ENCODE data around the gene CFAP46. TPM values are rescaled to one million over a fixed set of nuclear protein-coding genes. Genes with fewer than 3 reads are reported as not detected.

The CFAP46 gene
- total RNA-seq, 1 experiment from 2014 or later, result 3.3 TPM

DNA sequence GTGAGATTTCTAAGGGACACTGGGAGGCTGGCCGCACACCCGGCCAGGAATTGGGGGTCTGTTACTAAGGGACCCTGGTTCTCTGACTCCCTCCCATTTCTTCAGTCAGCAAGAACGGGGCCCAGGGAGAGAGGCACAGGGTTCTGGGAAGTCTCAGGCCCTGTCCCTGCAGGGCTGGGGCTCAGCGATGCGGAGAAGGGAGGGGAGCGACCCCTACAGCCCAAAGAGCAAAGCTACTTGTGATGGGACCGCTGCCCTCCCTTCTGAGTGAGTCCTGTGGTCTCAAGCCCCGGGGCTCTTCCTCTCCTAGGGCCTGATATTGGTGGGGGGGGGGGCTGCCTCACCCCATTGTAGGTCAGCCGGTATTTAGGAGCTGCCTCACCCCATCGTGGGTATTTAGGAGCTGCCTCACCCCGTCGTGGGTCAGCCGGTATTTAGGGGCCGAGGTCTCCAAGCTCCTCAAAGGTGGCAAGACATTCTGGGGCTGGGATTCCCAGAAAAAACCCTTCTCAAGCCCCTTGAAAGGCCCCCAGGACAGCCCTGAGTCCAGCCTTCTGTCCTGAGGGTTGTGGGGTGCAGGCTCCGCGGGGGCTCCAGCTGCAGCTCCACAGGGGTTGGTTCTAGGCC, 139.6 kb downstream of the CFAP46 start:
- no peak overlapping the region for H3K27ac Mint-ChIP-seq

DNA sequence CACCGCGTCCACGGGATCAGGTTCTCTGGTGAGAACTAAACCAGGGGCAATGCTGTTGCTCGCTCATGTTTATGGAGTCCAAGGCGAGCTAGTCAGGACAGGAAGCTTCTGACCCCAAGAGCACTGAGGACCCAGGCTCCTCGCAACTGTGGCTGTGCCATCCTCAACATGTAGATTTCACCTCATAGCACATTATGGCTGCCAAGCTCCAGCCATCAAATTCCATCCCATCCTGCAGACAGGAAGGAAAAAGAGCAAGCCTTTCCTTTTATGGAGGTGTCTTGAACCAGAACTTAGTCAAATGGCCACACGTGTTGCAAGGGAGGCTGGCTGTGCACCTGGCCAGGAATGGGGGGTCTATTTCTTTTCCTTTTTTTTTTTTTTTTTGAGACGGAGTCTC, 140.3 kb downstream of the CFAP46 start:
- ATAC-seq (no peak), DNase-seq (ENCODE audit: low spot score) (no peak)
- TF ChIP-seq GTF2I (CRISPR knock-in tag; conservative IDR thresholded peaks at IDR 0.05) (peak; percentile 82), TP53 (CRISPR knock-in tag; IDR thresholded peaks at IDR 0.05) (no peak)
- no peaks in the 10 kb centered on the region for H3K27me3 Mint-ChIP-seq (ENCODE audit: low read depth)
- H3K4me1 Mint-ChIP-seq, result no peaks in the 10 kb centered on the region
- H3K4me3 Mint-ChIP-seq, result no peak overlapping the region
- H3K36me3 Mint-ChIP-seq, result 0 out of 2 replicates have a peak, but pooled peaks cover 4% of the 10 kb centered on the region
- no peak overlapping the region for H3K27ac Mint-ChIP-seq
- CTCF ChIA-PET, result interaction anchor here (0.6 to 2.0 kb wide), 3 partner anchors 8 to 187 kb away, joined by 5 to 16 read pairs (median 10); no protein-coding TSS in a partner anchor
- 0 out of 2 replicates have a peak, but pooled peaks cover 4% of the 10 kb centered on the region for H3K9me3 Mint-ChIP-seq
- POLR2A ChIA-PET, result no interaction called here

More for the DNA sequence above, 139.6 kb downstream of the CFAP46 start:
- CTCF ChIA-PET, result interaction anchor here (0.6 to 2.0 kb wide), 5 partner anchors 9 to 188 kb away, joined by 3 to 16 read pairs (median 5); no protein-coding TSS in a partner anchor
- Mint-ChIP-seq H3K4me1 (no peaks in the 10 kb centered on the region), H3K27me3 (ENCODE audit: low read depth) (no peaks in the 10 kb centered on the region), H3K4me3 (no peak overlapping the region), H3K36me3 (0 out of 2 replicates have a peak, but pooled peaks cover 4% of the 10 kb centered on the region), H3K9me3 (0 out of 2 replicates have a peak, but pooled peaks cover 4% of the 10 kb centered on the region)
- ATAC-seq (peak; percentile 75), DNase-seq (ENCODE audit: low spot score) (no peak)
- no peak for TF ChIP-seq FOXK1 (CRISPR knock-in tag; IDR thresholded peaks at IDR 0.05)
- TF ChIP-seq, protein P1, sequence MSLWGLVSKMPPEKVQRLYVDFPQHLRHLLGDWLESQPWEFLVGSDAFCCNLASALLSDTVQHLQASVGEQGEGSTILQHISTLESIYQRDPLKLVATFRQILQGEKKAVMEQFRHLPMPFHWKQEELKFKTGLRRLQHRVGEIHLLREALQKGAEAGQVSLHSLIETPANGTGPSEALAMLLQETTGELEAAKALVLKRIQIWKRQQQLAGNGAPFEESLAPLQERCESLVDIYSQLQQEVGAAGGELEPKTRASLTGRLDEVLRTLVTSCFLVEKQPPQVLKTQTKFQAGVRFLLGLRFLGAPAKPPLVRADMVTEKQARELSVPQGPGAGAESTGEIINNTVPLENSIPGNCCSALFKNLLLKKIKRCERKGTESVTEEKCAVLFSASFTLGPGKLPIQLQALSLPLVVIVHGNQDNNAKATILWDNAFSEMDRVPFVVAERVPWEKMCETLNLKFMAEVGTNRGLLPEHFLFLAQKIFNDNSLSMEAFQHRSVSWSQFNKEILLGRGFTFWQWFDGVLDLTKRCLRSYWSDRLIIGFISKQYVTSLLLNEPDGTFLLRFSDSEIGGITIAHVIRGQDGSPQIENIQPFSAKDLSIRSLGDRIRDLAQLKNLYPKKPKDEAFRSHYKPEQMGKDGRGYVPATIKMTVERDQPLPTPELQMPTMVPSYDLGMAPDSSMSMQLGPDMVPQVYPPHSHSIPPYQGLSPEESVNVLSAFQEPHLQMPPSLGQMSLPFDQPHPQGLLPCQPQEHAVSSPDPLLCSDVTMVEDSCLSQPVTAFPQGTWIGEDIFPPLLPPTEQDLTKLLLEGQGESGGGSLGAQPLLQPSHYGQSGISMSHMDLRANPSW (CRISPR knock-in tag; conservative IDR thresholded peaks at IDR 0.05; ENCODE audit: low read depth), result no peak
- TF ChIP-seq TCF7 (CRISPR knock-in tag; IDR thresholded peaks at IDR 0.05; ENCODE audit: low read depth), result no peak
- no peak for TF ChIP-seq ESRRA (CRISPR knock-in tag; IDR thresholded peaks at IDR 0.05; ENCODE audit: borderline replicate concordance)
- TF ChIP-seq, protein P2, sequence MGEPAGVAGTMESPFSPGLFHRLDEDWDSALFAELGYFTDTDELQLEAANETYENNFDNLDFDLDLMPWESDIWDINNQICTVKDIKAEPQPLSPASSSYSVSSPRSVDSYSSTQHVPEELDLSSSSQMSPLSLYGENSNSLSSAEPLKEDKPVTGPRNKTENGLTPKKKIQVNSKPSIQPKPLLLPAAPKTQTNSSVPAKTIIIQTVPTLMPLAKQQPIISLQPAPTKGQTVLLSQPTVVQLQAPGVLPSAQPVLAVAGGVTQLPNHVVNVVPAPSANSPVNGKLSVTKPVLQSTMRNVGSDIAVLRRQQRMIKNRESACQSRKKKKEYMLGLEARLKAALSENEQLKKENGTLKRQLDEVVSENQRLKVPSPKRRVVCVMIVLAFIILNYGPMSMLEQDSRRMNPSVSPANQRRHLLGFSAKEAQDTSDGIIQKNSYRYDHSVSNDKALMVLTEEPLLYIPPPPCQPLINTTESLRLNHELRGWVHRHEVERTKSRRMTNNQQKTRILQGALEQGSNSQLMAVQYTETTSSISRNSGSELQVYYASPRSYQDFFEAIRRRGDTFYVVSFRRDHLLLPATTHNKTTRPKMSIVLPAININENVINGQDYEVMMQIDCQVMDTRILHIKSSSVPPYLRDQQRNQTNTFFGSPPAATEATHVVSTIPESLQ (CRISPR knock-in tag; IDR thresholded peaks at IDR 0.05), result no peak
- no peak for TF ChIP-seq ETV6 (CRISPR knock-in tag; IDR thresholded peaks at IDR 0.05)
- TF ChIP-seq CBFB (CRISPR knock-in tag; IDR thresholded peaks at IDR 0.05; ENCODE audit: low read depth), result no peak
- no peak for TF ChIP-seq EMX1 (CRISPR knock-in tag; IDR thresholded peaks at IDR 0.05)
- TF ChIP-seq IRF2 (CRISPR knock-in tag; IDR thresholded peaks at IDR 0.05; ENCODE audit: borderline replicate concordance, low read depth), result no peak
- TF ChIP-seq, protein P3, sequence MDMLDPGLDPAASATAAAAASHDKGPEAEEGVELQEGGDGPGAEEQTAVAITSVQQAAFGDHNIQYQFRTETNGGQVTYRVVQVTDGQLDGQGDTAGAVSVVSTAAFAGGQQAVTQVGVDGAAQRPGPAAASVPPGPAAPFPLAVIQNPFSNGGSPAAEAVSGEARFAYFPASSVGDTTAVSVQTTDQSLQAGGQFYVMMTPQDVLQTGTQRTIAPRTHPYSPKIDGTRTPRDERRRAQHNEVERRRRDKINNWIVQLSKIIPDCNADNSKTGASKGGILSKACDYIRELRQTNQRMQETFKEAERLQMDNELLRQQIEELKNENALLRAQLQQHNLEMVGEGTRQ (CRISPR knock-in tag; IDR thresholded peaks at IDR 0.05), result no peak
- TF ChIP-seq NFYB (CRISPR knock-in tag; conservative IDR thresholded peaks at IDR 0.05; ENCODE audit: low read depth), result no peak
- TF ChIP-seq, protein P4, sequence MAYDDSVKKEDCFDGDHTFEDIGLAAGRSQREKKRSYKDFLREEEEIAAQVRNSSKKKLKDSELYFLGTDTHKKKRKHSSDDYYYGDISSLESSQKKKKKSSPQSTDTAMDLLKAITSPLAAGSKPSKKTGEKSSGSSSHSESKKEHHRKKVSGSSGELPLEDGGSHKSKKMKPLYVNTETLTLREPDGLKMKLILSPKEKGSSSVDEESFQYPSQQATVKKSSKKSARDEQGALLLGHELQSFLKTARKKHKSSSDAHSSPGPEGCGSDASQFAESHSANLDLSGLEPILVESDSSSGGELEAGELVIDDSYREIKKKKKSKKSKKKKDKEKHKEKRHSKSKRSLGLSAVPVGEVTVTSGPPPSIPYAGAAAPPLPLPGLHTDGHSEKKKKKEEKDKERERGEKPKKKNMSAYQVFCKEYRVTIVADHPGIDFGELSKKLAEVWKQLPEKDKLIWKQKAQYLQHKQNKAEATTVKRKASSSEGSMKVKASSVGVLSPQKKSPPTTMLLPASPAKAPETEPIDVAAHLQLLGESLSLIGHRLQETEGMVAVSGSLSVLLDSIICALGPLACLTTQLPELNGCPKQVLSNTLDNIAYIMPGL (CRISPR knock-in tag; IDR thresholded peaks at IDR 0.05), result no peak
- no peak for TF ChIP-seq MYBL2 (CRISPR knock-in tag; IDR thresholded peaks at IDR 0.05)
- TF ChIP-seq, protein P5, sequence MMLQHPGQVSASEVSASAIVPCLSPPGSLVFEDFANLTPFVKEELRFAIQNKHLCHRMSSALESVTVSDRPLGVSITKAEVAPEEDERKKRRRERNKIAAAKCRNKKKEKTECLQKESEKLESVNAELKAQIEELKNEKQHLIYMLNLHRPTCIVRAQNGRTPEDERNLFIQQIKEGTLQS (CRISPR knock-in tag; conservative IDR thresholded peaks at IDR 0.05), result no peak
- POLR2A ChIA-PET, result no interaction called here
